ENCODE data around the gene TREML4.

TREML4 gene

GRCh38 chr6:41280381-41281057 lies 52.4 kb downstream of the TREML4 start:
- no peak for DNase-seq (ENCODE audit: low read depth)
- TF ChIP-seq, protein P1, sequence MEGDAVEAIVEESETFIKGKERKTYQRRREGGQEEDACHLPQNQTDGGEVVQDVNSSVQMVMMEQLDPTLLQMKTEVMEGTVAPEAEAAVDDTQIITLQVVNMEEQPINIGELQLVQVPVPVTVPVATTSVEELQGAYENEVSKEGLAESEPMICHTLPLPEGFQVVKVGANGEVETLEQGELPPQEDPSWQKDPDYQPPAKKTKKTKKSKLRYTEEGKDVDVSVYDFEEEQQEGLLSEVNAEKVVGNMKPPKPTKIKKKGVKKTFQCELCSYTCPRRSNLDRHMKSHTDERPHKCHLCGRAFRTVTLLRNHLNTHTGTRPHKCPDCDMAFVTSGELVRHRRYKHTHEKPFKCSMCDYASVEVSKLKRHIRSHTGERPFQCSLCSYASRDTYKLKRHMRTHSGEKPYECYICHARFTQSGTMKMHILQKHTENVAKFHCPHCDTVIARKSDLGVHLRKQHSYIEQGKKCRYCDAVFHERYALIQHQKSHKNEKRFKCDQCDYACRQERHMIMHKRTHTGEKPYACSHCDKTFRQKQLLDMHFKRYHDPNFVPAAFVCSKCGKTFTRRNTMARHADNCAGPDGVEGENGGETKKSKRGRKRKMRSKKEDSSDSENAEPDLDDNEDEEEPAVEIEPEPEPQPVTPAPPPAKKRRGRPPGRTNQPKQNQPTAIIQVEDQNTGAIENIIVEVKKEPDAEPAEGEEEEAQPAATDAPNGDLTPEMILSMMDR (IDR thresholded peaks at IDR 0.05; ENCODE audit: low read depth, low read length, missing control alignments) = no peak

GRCh38 chr6:41283600-41283999 lies 55.5 kb downstream of the TREML4 start:
- no peak overlapping the region for H3K4me3 ChIP-seq (ENCODE audit: low read depth, low read length)
- TF ChIP-seq, protein P1 (IDR thresholded peaks at IDR 0.05; ENCODE audit: low read depth, low read length, missing control alignments) = no peak
- DNase-seq (ENCODE audit: low read depth) = no peak

More at GRCh38 chr6:41280381-41281057, 52.4 kb downstream of the TREML4 start:
- H3K4me3 ChIP-seq (ENCODE audit: low read depth, low read length) = no peak overlapping the region

DNA sequence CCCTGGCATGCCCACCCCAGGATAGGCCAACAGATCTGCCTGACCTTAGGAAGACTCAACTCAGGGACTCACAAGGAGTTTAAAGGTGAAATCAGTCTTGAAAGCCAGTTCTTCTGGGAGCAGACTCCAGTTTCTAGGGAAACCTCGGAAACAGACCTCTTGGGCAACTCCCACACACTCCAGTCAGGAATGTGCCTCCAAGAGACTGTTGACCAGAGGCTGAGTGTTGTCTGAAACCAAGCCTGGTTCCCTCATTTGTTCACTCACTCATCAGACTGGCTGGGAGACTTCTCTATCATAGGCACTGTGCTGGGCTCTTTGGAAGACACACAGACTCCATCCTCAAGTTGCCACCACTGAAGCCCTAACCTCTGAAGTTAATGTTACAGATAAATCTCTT lies 56.6 kb downstream of the TREML4 start:
- TF ChIP-seq, protein P1 (IDR thresholded peaks at IDR 0.05; ENCODE audit: low read depth, low read length, missing control alignments) = no peak
- no peak for DNase-seq (ENCODE audit: low read depth)
- H3K4me3 ChIP-seq (ENCODE audit: low read depth, low read length) = no peak overlapping the region

DNA sequence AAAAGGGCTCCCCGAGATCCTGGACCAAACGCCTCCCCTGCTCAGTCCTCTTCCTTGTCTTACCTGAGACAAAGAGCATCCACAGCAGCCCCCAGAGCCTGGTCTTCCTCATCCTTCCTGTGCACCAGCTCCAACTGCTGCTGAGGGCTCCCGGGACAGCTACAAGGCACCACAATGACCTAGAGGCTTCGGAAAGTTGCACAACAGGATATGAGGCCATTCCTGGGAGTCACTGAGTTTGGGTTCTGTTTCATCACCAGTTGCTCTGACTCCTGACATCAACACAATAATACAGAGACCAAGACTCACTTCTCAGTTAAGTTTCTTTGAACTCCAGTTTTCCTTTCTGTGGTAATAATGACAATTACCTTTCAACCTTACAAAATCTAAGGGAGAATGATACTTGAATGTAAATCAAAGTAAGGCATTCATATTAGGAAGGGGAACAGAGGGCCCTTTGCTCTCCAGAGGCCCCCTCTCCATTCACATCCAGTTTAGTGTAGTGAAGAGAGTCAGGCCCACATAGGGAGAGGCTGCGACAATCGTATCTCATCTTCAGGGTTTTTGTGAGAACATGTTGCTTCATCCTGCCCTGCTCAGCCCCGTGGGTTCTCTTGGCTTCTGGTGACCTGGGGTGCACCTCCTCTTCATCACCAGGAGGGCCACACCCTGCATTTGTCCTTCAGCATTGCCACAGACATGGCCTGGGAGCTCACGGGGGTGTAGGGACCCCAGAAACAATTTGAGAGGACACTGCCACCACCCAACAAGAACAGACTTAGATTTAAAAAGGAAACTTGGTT lies 58.6 kb downstream of the TREML4 start, which contains the start of gene TREM1:
Gene TREM1 (minus strand): TSS at position 139 of the 803 bp plus-strand sequence. CDS start 27 bp downstream, at position 112.
- H3K4me3 ChIP-seq (ENCODE audit: low read depth, low read length) = no peak within 1 kb of the TSS
- TF ChIP-seq, protein P1 (IDR thresholded peaks at IDR 0.05; ENCODE audit: low read depth, low read length, missing control alignments) = no peak
- no peak for DNase-seq (ENCODE audit: low read depth)

DNA sequence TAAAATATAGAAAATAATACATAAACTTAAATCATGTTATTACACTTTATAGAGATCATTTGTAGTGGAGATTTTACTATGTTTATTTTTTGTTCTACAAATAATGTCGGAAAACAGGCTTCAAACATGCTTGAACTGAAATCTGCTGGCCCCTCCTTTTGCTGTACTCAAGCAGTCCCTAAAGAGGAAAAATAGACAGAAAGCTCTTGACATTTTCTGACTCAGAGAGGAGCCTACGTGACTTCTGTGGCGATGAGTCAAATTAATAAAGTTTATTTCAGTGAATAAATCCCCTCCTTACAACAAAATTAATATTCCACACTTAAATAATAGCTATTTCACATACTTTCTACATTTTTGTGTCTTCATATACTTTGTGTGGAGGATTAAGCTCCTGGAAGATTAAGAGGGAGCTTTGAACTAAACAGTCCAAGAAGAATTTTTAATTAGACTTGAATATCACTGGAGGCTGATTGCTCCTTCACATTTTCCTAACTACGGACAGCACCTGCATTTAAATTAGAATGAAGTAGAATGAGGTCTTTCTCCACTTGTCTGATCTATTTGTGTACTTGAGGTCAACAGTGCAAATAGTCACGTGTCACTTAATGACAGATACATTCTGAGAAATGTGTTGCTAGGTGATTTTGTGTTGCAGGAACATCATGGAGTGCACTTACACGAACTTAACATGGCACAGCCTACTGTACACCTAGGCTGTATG lies 60.0 kb downstream of the TREML4 start:
- no peak overlapping the region for H3K4me3 ChIP-seq (ENCODE audit: low read depth, low read length)
- peak; percentile 26 for DNase-seq (ENCODE audit: low read depth)
- TF ChIP-seq, protein P1 (IDR thresholded peaks at IDR 0.05; ENCODE audit: low read depth, low read length, missing control alignments) = no peak
